IMR-90 (cell line): ENCODE measurements around the gene SMARCC2. TPM values are rescaled to one million over a fixed set of nuclear protein-coding genes. Genes with fewer than 3 reads are reported as not detected.

Experiments used
- ATAC-seq: fragments of 200-7000 bp; cut with Tn5 transposase; 2 replicates; pipeline ENCODE4 v1.9.1; 2020; ENCODE audit warnings: low read depth, mild to moderate bottlenecking, moderate library complexity
- BruUV-seq: library from RNA; stranded (reverse); fragments of 400-500 nt; replicated peaks from 2 replicates; lab custom pipeline; 2021; lab: Mats Ljungman, UMichigan
- CTCF ChIA-PET: fragments of 300-600 bp; formaldehyde crosslinking; extraction: SDS; loops from one replicate; lab custom pipeline; 2021; ENCODE audit warnings: antibody characterized with exemption; lab: Yijun Ruan, JAX
- POLR2A ChIA-PET: fragments of 300-600 bp; sonication (Branson Sonifier 250); formaldehyde crosslinking; loops from one replicate; lab custom pipeline; 2022; ENCODE audit warnings: antibody characterized with exemption; ENCODE audit not compliant: unreplicated experiment; lab: Charles Lee
- DNase-seq: peaks from one replicate; pipeline ENCODE4 v3.0.0; 2013
- H2AFZ ChIP-seq: replicated peaks from 2 replicates; pipeline ENCODE3; 2013; ENCODE audit warnings: low read length, mild to moderate bottlenecking; ENCODE audit not compliant: poor library complexity
- H2AK5ac ChIP-seq: 2 replicates; pipeline ENCODE4 v1.6.1; 2013; ENCODE audit warnings: low read depth, low read length, inconsistent platforms
- H2AK9ac ChIP-seq: replicated peaks from 2 replicates; pipeline ENCODE3; 2013; ENCODE audit warnings: mild to moderate bottlenecking, low read depth, low read length, moderate library complexity; ENCODE audit not compliant: poor library complexity
- H2BK120ac ChIP-seq: 2 replicates; pipeline ENCODE4 v1.6.1; 2013; ENCODE audit warnings: low read depth, low read length, inconsistent platforms
- H2BK15ac ChIP-seq: 3 replicates; pipeline ENCODE4 v1.6.1; 2013; ENCODE audit warnings: low read depth, low read length, inconsistent platforms
- H2BK20ac ChIP-seq: 2 replicates; pipeline ENCODE4 v1.6.1; 2013; ENCODE audit warnings: low read depth, mild to moderate bottlenecking, inconsistent platforms, low read length, moderate library complexity
- H2BK5ac ChIP-seq: 2 replicates; pipeline ENCODE4 v1.6.1; 2013; ENCODE audit warnings: mild to moderate bottlenecking, low read depth, low read length, inconsistent platforms; ENCODE audit not compliant: poor library complexity, severe bottlenecking
- H3K14ac ChIP-seq: replicated peaks from 2 replicates; pipeline ENCODE4 v1.6.1; 2013; ENCODE audit warnings: low read depth, low read length, inconsistent platforms
- H3K18ac ChIP-seq: 2 replicates; pipeline ENCODE4 v1.6.1; 2013; ENCODE audit warnings: low read depth, low read length, control low read depth
- H3K23ac ChIP-seq: 2 replicates; pipeline ENCODE4 v1.6.1; 2013; ENCODE audit warnings: low read depth, low read length, inconsistent platforms
- H3K27ac ChIP-seq: 2 replicates; pipeline ENCODE4 v1.5.1; 2013; ENCODE audit warnings: mild to moderate bottlenecking, control low read depth, low read length; ENCODE audit not compliant: insufficient read depth
- H3K27me3 ChIP-seq: 2 replicates; pipeline ENCODE4 v1.6.1; 2013; ENCODE audit warnings: low read length; ENCODE audit not compliant: control insufficient read depth, insufficient read depth
- H3K36me3 ChIP-seq: 2 replicates; pipeline ENCODE4 v1.6.1; 2013; ENCODE audit warnings: low read length, mixed read lengths; ENCODE audit not compliant: control insufficient read depth, insufficient read depth
- H3K4ac ChIP-seq: 2 replicates; pipeline ENCODE4 v1.6.1; 2013; ENCODE audit warnings: low read depth, low read length, inconsistent platforms
- H3K4me1 ChIP-seq: 2 replicates; pipeline ENCODE4 v1.6.1; 2013; ENCODE audit warnings: low read length, mixed read lengths; ENCODE audit not compliant: control insufficient read depth, insufficient read depth
- H3K4me2 ChIP-seq: 2 replicates; pipeline ENCODE4 v1.6.1; 2013; ENCODE audit warnings: low read depth, mild to moderate bottlenecking, control low read depth, low read length, moderate library complexity
- H3K4me3 ChIP-seq: 2 replicates; pipeline ENCODE4 v1.5.1; 2013; ENCODE audit warnings: low read depth, mild to moderate bottlenecking, control low read depth, low read length, moderate library complexity; ENCODE audit not compliant: insufficient read depth
- H3K56ac ChIP-seq: 2 replicates; pipeline ENCODE4 v1.6.1; 2013; ENCODE audit warnings: low read length, inconsistent platforms; ENCODE audit not compliant: insufficient read depth; ENCODE audit errors: extremely low read depth
- H3K79me1 ChIP-seq, 2 experiments: 2 replicates each; pipeline ENCODE4 v1.6.1; 2013; ENCODE audit warnings: low read length in 2 of 2, inconsistent platforms in 1 of 2, low read depth in 1 of 2
- H3K9ac ChIP-seq: 2 replicates; pipeline ENCODE4 v1.6.1; 2013; ENCODE audit warnings: low read depth, low read length, control low read depth
- H3K9me1 ChIP-seq: 2 replicates; pipeline ENCODE4 v1.6.1; 2013; ENCODE audit warnings: low read length, inconsistent platforms; ENCODE audit not compliant: insufficient read depth
- H3K9me3 ChIP-seq: 2 replicates; pipeline ENCODE4 v1.6.1; 2013; ENCODE audit warnings: low read length; ENCODE audit not compliant: control insufficient read depth, insufficient read depth
- H4K20me1 ChIP-seq: 2 replicates; pipeline ENCODE4 v1.6.1; 2013; ENCODE audit warnings: low read length, inconsistent platforms; ENCODE audit not compliant: insufficient read depth
- H4K5ac ChIP-seq: 2 replicates; pipeline ENCODE4 v1.6.1; 2013; ENCODE audit warnings: mild to moderate bottlenecking, low read depth, low read length, control low read depth
- H4K8ac ChIP-seq, 2 experiments: 2 replicates each; pipeline ENCODE4 v1.6.1; 2013; ENCODE audit warnings: low read depth in 2 of 2, low read length in 2 of 2, control low read depth in 1 of 2, inconsistent platforms in 1 of 2
- H4K91ac ChIP-seq: 2 replicates; pipeline ENCODE4 v1.6.1; 2013; ENCODE audit warnings: low read depth, low read length, inconsistent platforms; ENCODE audit not compliant: insufficient read depth
- CHD1 ChIP-seq: IDR thresholded peaks from 2 replicates; pipeline ENCODE4 v1.6.1; 2012; ENCODE audit warnings: low read depth, low read length, improper control_type of control experiment
- FOS ChIP-seq: fragments of 150-350 bp; IDR thresholded peaks from 2 replicates; pipeline ENCODE4 v1.6.1; 2016; ENCODE audit warnings: low read depth, low read length
- POLR2A ChIP-seq: IDR thresholded peaks from 2 replicates; pipeline ENCODE4 v1.6.1; 2012; ENCODE audit warnings: mild to moderate bottlenecking, low read depth, low read length
- WGBS, 2 experiments: methylation state at CpG; one replicate each; pipeline versions ENCODE4 v1.1.5 to v1.1.7; 2013; ENCODE audit warnings: missing lambda C conversion rate in 2 of 2; ENCODE audit not compliant: insufficient read length in 1 of 2; ENCODE audit errors: extremely low coverage in 2 of 2; 5-methylcytosine and 5-hydroxymethylcytosine counted together
- dilution Hi-C: fragments of 300-500 bp; cut with HindIII; formaldehyde crosslinking; loops from one replicate; pipeline ENCODE4 v1.14.3; 2018; ENCODE audit warnings: low sequenced_read_pairs; ENCODE audit not compliant: unreplicated experiment
- in situ Hi-C: fragments of 300-500 bp; cut with MboI; formaldehyde crosslinking; loops from 3 replicates; pipeline ENCODE4 v1.14.3; 2019; ENCODE audit warnings: low sequenced_read_pairs, inconsistent platforms, mixed read lengths
- intact Hi-C: fragments of 100-400 bp; cut with micrococcal nuclease; formaldehyde crosslinking; loops from 2 replicates; pipeline ENCODE4 v1.10.0; 2022
- polyA plus RNA-seq, 3 experiments: library from polyadenylated mRNA; depleted of rRNA; stranded (reverse); fragments of >200 nt; gene quantifications; 2 replicates each; pipeline ENCODE4 v1.2.3, GENCODE V29; 2012; ENCODE audit warnings: low replicate concordance in 1 of 3
- total RNA-seq: library from RNA; depleted of rRNA; stranded (reverse); fragments of >200 nt; gene quantifications from 2 replicates; pipeline ENCODE4 v1.2.3, GENCODE V29; 2012
- TF ChIP-seq, protein P1 (sequence below): fragments of 150-350 bp; IDR thresholded peaks from 2 replicates; pipeline ENCODE4 v1.6.1; 2017; ENCODE audit warnings: mild to moderate bottlenecking, antibody characterized with exemption, low read length, low read depth

SMARCC2 gene
- total and polyA plus RNA-seq, 2 of the 4 experiments (the other 2 are of a cell fraction) = 42.3 to 43.8 TPM

DNA sequence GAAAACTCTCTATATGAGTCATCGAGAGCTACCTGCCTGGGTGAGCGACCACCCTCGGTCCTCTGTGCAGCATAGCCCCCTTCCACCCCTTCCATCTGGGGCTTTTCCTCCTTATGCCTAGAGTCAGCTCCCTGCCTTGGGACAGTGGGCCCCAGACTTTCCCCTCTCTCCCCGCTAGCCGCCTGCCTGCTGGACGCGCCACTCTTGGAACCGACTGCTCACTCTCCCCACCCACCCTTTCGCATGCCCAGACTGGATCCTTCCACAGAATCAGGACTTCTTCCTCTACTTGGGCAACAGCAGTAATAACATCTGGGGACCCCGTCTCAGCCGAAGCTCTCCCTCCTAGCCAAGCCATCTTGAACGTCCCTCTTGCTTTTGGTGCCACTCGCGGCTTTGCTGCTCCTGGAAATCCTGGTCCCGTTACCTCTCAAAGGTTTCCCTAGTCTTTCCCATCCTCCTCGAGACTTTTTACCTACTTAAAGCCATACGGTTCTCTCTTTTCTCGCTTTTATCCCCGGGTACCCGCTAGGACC lies 60.5 kb downstream of the SMARCC2 start:
- Histone ChIP-seq H2BK120ac (no peak overlapping the region), H3K18ac (peak overlapping the region; percentile 7), H4K5ac (0 out of 2 replicates have a peak overlapping the region, but pooled peaks have one; percentile 4), H2AFZ (peak overlapping the region; percentile 88), H3K27me3 (no peaks in the 10 kb centered on the region), H2BK15ac (no peak overlapping the region), H3K4ac (peak overlapping the region; percentile 73), H3K9me3 (no peaks in the 10 kb centered on the region), H3K9ac (peak overlapping the region; percentile 91), H4K91ac (peak overlapping the region; percentile 87), H4K20me1 (no peaks in the 10 kb centered on the region), H2BK5ac (peak overlapping the region; percentile 51), H3K56ac (peak overlapping the region; percentile 78), H2AK5ac (peak overlapping the region; percentile 88), H3K23ac (peak overlapping the region; percentile 88), H3K36me3 (peaks cover 31% of the 10 kb centered on the region), H3K79me1 (peaks cover 44 to 76% of the 10 kb centered on the region in 2 experiments), H3K4me3 (peak overlapping the region; percentile 75), H2AK9ac (peak overlapping the region; percentile 95), H3K9me1 (no peaks in the 10 kb centered on the region), H3K27ac (peak overlapping the region; percentile 44), H3K14ac (peak overlapping the region; percentile 85), H2BK20ac (no peak overlapping the region), H3K4me2 (peak overlapping the region; percentile 92), H4K8ac (peak overlapping the region; percentile 32 to 36; a peak in 2 of 4 replicates), H3K4me1 (peaks cover 6% of the 10 kb centered on the region; the same call in 1 of the 2 replicates)
- ChIA-PET CTCF (interaction anchor here (0.5 to 1.3 kb wide), 3 partner anchors 20 to 82 kb away, joined by 3 to 10 read pairs (median 6); partner anchors contain the start of gene SMARCC2), POLR2A (interaction anchor here (0.6 to 1.9 kb wide), 5 partner anchors 9 to 93 kb away, joined by 3 to 8 read pairs (median 3); partner anchors contain the start of genes MYL6, RNF41 and ZC3H10)
- BruUV-seq = no TSS peak
- 0% methylated on average over 8 of the region's 20 CpGs; no CpG with 5 or more reads in 1 of the 2 experiments for WGBS, 2 experiments
- ATAC-seq (peak; percentile 13), DNase-seq (no peak)
- dilution Hi-C loops (no loop called here), in situ Hi-C loops (loop anchor here (5.0 kb wide), 1 partner anchor 59 kb away; the partner anchor contains the start of gene SMARCC2), intact Hi-C loops (no loop called here)
- TF ChIP-seq FOS (peak; percentile 37; the same call in 1 of the 2 replicates), POLR2A (no peak), CHD1 (peak; percentile 65; the same call in 1 of the 2 replicates)
- TF ChIP-seq, protein P1, sequence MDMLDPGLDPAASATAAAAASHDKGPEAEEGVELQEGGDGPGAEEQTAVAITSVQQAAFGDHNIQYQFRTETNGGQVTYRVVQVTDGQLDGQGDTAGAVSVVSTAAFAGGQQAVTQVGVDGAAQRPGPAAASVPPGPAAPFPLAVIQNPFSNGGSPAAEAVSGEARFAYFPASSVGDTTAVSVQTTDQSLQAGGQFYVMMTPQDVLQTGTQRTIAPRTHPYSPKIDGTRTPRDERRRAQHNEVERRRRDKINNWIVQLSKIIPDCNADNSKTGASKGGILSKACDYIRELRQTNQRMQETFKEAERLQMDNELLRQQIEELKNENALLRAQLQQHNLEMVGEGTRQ = no peak
